Colonic mucosa (tissue), 4 donors: Measurements from ENCODE around the gene EML6. TPM values are rescaled to one million over a fixed set of nuclear protein-coding genes. Genes with fewer than 3 reads are reported as not detected.

Source experiments
- DNase-seq: peaks from one replicate; pipeline ENCODE4 v3.0.0-alpha.2; 2020
- H3K27ac ChIP-seq: fragments of 200-600 bp; one replicate; pipeline ENCODE4 v1.8.0; 2021
- H3K27me3 ChIP-seq: fragments of 200-600 bp; one replicate; pipeline ENCODE4 v1.8.0; 2021
- H3K36me3 ChIP-seq: fragments of 200-600 bp; one replicate; pipeline ENCODE4 v1.8.0; 2021
- H3K4me1 ChIP-seq: fragments of 200-600 bp; one replicate; pipeline ENCODE4 v1.8.0; 2021; ENCODE audit warnings: mild to moderate bottlenecking
- H3K4me3 ChIP-seq: fragments of 200-600 bp; one replicate; pipeline ENCODE4 v1.8.0; 2021
- H3K9ac ChIP-seq, 2 donors: one replicate each; pipeline ENCODE4 v1.7.0; 2013; ENCODE audit warnings: control low read depth in 2 of 2, low read depth in 2 of 2, low read length in 2 of 2
- H3K9me3 ChIP-seq: fragments of 200-600 bp; one replicate; pipeline ENCODE4 v1.8.0; 2021
- CTCF ChIP-seq: fragments of 200-600 bp; IDR thresholded peaks from one replicate; pipeline ENCODE4 v1.8.0; 2022; ENCODE audit warnings: antibody characterized with exemption, mild to moderate bottlenecking
- intact Hi-C: fragments of 100-400 bp; cut with DNase I; formaldehyde crosslinking; loops from one replicate; pipeline ENCODE4 v1.14.1; 2022
- total RNA-seq, 2 donors: library from RNA; stranded (reverse); fragmentation: NEBNext Ultra II Directional in 1 of 2; extraction: Animal tissue kit (Norgen Biotek cat#: 25700) in 1 of 2; gene quantifications; one replicate each; pipeline ENCODE4 v1.2.1, GENCODE V29; 2021
- donor health status: healthy.
- donor health status: DM: no; HTN: no; CAD: no.
- donor health status: DM: no; HTN: no; CAD: no.

EML6 gene
- total RNA-seq, 2 donors from 2014 or later: 2.1 to 2.5 TPM

- Histone ChIP-seq H3K4me1 (no peaks in the 10 kb centered on the region), H3K27me3 (no peaks in the 10 kb centered on the region), H3K36me3 (no peaks in the 10 kb centered on the region), H3K9ac (no peak overlapping the region), H3K4me3 (no peak overlapping the region), H3K9me3 (no peaks in the 10 kb centered on the region), H3K27ac (no peak overlapping the region)
- no peak for TF ChIP-seq CTCF
- intact Hi-C loops: no loop called here
- no peak for DNase-seq
Measured at GRCh38 chr2:54964271-54964670, 240.8 kb downstream of the EML6 start.

- H3K9ac ChIP-seq: no peak overlapping the region
- H3K4me1 ChIP-seq: no peaks in the 10 kb centered on the region
- H3K4me3 ChIP-seq: no peak overlapping the region
- DNase-seq: no peak
- intact Hi-C loops: no loop called here
- H3K9me3 ChIP-seq: no peaks in the 10 kb centered on the region
- H3K36me3 ChIP-seq: no peaks in the 10 kb centered on the region
- no peak overlapping the region for H3K27ac ChIP-seq
- H3K27me3 ChIP-seq: no peaks in the 10 kb centered on the region
- TF ChIP-seq CTCF: no peak
Measured at GRCh38 chr2:54964816-54965215, 241.4 kb downstream of the EML6 start.

GRCh38 chr2:54965425-54965824 is 242.0 kb downstream of the EML6 start:
- TF ChIP-seq CTCF: no peak
- Histone ChIP-seq H3K4me3 (no peak overlapping the region), H3K27ac (no peak overlapping the region), H3K4me1 (no peaks in the 10 kb centered on the region), H3K36me3 (no peaks in the 10 kb centered on the region), H3K27me3 (no peaks in the 10 kb centered on the region), H3K9ac (no peak overlapping the region), H3K9me3 (no peaks in the 10 kb centered on the region)
- DNase-seq: no peak
- intact Hi-C loops: no loop called here

GRCh38 chr2:54966165-54966832 is 242.8 kb downstream of the EML6 start:
- no peaks in the 10 kb centered on the region for H3K27me3 ChIP-seq

GRCh38 chr2:54966837-54967236 is 243.4 kb downstream of the EML6 start:
- H3K9ac ChIP-seq: no peak overlapping the region
- H3K36me3 ChIP-seq: peaks cover 5% of the 10 kb centered on the region
- no peak for DNase-seq
- no peaks in the 10 kb centered on the region for H3K4me1 ChIP-seq
- H3K9me3 ChIP-seq: no peaks in the 10 kb centered on the region
- no peaks in the 10 kb centered on the region for H3K27me3 ChIP-seq
- no peak overlapping the region for H3K4me3 ChIP-seq
- intact Hi-C loops: no loop called here
- H3K27ac ChIP-seq: no peak overlapping the region
- no peak for TF ChIP-seq CTCF

More at GRCh38 chr2:54966165-54966832, 242.8 kb downstream of the EML6 start:
- Histone ChIP-seq H3K4me3 (no peak overlapping the region), H3K27ac (peak overlapping the region; percentile 20), H3K36me3 (peaks cover 4% of the 10 kb centered on the region), H3K9me3 (no peaks in the 10 kb centered on the region), H3K4me1 (no peaks in the 10 kb centered on the region), H3K9ac (no peak overlapping the region)
- no peak for DNase-seq
- no peak for TF ChIP-seq CTCF
- intact Hi-C loops: no loop called here
